Skeletal muscle satellite cell (primary cell): ENCODE measurements around the gene PFKFB3.
A peak's percentile ranks its signal among the peaks of the same experiment; 100 is the strongest.
"Not testable (repeated sequence)": the region's sequence is repeated elsewhere in the genome, so short reads cannot be mapped to it uniquely, and the experiment has no call there.

Experiments
- H3K27me3 ChIP-seq: 2 replicates; pipeline ENCODE4 v1.7.0; 2013; ENCODE audit warnings: low read length; ENCODE audit not compliant: control insufficient read depth, insufficient read depth
- H3K36me3 ChIP-seq: 2 replicates; pipeline ENCODE4 v1.7.0; 2013; ENCODE audit warnings: mild to moderate bottlenecking, control low read depth, low read length; ENCODE audit not compliant: insufficient read depth
- H3K4me1 ChIP-seq: 2 replicates; pipeline ENCODE4 v1.7.0; 2013; ENCODE audit warnings: low read length; ENCODE audit not compliant: control insufficient read depth, insufficient read depth
- H3K4me2 ChIP-seq: 2 replicates; pipeline ENCODE4 v1.7.0; 2013; ENCODE audit warnings: mild to moderate bottlenecking, low read length
- H3K4me3 ChIP-seq: 2 replicates; pipeline ENCODE4 v1.7.0; 2013; ENCODE audit warnings: low read length
- H3K9ac ChIP-seq: 2 replicates; pipeline ENCODE4 v1.7.0; 2013; ENCODE audit warnings: mild to moderate bottlenecking, low read depth, low read length, moderate library complexity
- H3K9me3 ChIP-seq: replicated peaks from 2 replicates; pipeline ENCODE4 v1.7.0; 2013; ENCODE audit warnings: mild to moderate bottlenecking, control low read depth, low read length

PFKFB3 gene

DNA sequence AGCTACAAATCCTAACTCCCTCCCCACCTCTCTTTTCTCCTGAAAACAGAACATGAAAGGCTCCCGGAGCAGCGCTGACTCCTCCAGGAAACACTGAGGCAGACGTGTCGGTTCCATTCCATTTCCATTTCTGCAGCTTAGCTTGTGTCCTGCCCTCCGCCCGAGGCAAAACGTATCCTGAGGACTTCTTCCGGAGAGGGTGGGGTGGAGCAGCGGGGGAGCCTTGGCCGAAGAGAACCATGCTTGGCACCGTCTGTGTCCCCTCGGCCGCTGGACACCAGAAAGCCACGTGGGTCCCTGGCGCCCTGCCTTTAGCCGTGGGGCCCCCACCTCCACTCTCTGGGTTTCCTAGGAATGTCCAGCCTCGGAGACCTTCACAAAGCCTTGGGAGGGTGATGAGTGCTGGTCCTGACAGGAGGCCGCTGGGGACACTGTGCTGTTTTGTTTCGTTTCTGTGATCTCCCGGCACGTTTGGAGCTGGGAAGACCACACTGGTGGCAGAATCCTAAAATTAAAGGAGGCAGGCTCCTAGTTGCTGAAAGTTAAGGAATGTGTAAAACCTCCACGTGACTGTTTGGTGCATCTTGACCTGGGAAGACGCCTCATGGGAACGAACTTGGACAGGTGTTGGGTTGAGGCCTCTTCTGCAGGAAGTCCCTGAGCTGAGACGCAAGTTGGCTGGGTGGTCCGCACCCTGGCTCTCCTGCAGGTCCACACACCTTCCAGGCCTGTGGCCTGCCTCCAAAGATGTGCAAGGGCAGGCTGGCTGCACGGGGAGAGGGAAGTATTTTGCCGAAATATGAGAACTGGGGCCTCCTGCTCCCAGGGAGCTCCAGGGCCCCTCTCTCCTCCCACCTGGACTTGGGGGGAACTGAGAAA lies 30.4 kb downstream of the PFKFB3 start:
- Histone ChIP-seq H3K4me2 (no peak overlapping the region), H3K36me3 (peaks cover 61% of the 10 kb centered on the region), H3K4me3 (no peak overlapping the region), H3K27me3 (no peaks in the 10 kb centered on the region), H3K9ac (no peak overlapping the region), H3K4me1 (peaks cover 25% of the 10 kb centered on the region), H3K9me3 (no peaks in the 10 kb centered on the region)

DNA sequence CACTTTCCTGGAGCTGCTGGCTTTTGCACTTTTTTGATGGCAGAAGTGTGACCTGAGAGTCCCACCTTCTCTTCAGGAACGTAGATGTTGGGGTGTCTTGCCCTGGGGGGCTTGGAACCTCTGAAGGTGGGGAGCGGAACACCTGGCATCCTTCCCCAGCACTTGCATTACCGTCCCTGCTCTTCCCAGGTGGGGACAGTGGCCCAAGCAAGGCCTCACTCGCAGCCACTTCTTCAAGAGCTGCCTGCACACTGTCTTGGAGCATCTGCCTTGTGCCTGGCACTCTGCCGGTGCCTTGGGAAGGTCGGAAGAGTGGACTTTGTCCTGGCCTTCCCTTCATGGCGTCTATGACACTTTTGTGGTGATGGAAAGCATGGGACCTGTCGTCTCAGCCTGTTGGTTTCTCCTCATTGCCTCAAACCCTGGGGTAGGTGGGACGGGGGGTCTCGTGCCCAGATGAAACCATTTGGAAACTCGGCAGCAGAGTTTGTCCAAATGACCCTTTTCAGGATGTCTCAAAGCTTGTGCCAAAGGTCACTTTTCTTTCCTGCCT lies 31.1 kb downstream of the PFKFB3 start:
- Histone ChIP-seq H3K36me3 (peaks cover 54% of the 10 kb centered on the region), H3K4me3 (no peak overlapping the region), H3K9ac (no peak overlapping the region), H3K27me3 (no peaks in the 10 kb centered on the region), H3K9me3 (no peaks in the 10 kb centered on the region), H3K4me1 (peaks cover 18% of the 10 kb centered on the region), H3K4me2 (no peak overlapping the region)

DNA sequence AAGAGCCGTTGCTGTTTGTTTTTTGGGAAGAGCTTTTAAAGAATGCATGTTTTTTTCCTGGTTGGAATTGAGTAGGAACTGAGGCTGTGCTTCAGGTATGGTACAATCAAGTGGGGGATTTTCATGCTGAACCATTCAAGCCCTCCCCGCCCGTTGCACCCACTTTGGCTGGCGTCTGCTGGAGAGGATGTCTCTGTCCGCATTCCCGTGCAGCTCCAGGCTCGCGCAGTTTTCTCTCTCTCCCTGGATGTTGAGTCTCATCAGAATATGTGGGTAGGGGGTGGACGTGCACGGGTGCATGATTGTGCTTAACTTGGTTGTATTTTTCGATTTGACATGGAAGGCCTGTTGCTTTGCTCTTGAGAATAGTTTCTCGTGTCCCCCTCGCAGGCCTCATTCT lies 31.6 kb downstream of the PFKFB3 start:
- Histone ChIP-seq H3K27me3 (no peaks in the 10 kb centered on the region), H3K4me3 (no peak overlapping the region), H3K4me1 (peaks cover 21% of the 10 kb centered on the region), H3K36me3 (peaks cover 49% of the 10 kb centered on the region), H3K4me2 (no peak overlapping the region), H3K9ac (no peak overlapping the region), H3K9me3 (no peaks in the 10 kb centered on the region)

DNA sequence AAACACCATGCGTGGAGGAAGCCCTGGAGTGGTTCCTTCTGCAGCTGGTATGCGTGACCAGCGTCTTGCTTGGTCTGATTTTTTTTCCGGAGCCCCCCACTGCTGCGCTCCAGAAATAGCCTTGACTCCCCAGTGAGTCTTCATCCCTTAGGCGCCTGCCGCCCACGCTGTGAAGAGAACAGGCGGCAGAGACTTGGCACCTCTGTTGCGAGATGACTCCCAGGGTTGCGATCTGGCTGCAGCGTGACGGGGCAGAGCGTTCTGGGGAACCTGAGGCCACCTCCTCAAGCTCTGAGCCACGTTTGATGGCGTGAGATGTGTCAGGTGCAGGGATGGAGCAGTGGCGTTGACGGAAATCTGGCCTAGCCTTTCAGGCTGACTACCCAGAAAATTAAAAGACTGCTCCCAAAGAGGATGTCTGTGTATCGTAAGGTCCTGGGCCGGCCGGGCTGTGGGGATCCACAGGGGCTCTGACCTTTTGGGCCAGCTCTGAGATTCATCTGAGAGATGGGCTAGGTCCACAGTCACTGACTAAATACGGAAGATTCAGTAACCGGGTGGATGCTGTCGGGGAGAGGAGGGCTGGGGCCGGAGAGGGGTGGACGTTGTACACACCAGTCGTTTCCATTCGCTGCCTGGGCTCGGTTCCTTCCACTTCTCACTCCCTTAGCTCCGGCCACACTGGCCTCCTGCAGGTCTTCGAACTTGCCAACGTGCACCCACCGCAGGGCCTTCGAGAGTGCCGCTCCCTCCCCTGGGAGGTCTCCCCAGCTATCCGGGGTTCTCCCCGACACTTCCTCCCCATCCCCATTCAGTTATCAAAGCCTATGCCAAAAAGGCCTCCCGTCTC lies 33.8 kb downstream of the PFKFB3 start:
- Histone ChIP-seq H3K27me3 (no peaks in the 10 kb centered on the region), H3K4me1 (peaks cover 28% of the 10 kb centered on the region), H3K4me3 (no peak overlapping the region), H3K36me3 (peaks cover 31% of the 10 kb centered on the region), H3K9me3 (no peaks in the 10 kb centered on the region), H3K9ac (peak overlapping the region; percentile 5), H3K4me2 (peak overlapping the region; percentile 43)

DNA sequence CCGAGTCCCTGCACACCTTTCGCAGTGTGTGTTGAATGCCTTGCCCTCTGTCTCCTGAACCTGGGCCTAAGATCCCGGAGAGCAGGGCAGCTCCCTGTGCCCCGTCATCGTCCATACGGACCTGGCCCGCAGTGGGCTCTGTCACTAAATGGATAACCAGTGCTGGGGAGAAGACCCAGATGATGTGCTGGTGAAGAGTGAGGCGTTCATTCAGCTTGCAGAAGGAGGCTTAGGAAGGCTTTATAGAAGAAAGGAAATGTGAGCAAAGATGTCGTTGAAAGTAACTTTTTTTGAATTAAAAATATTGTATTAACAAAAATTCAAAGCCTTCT lies 34.4 kb downstream of the PFKFB3 start:
- no peak overlapping the region for H3K9ac ChIP-seq

DNA sequence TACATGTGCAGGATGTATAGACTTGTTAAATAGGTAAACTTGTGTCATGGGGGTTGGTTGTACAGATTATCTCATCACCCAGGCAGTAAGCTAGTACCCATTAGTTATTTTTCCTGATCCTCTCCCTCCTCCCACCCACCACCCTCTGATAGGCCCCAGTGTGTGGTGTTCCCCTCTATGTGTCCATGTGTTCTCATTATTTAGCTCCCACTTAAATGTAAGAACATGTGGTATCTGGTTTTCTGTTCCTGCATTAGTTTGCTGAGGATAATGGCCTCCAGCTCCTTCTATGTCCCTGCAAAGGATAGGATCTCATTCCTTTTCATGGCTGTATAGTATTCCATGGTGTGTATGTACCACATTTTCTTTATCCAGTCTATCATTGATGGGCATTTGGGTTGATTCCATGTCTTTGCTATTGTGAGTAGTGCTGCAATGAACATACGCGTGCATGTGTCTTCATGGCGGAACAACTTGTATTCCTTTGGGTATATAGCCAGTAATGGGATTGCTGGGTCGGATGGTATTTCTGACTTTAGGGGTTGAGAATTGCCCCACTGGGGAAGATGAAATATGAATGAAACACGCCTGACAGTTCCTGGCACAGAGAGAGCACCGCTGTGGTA lies 36.0 kb downstream of the PFKFB3 start:
- not testable (repeated sequence) for H3K36me3 ChIP-seq, H3K4me3 ChIP-seq, H3K27me3 ChIP-seq, H3K9me3 ChIP-seq, H3K9ac ChIP-seq
- H3K4me1 ChIP-seq: peaks cover 28% of the 10 kb centered on the region
- H3K4me2 ChIP-seq: peak overlapping the region; percentile 57

More for the DNA sequence above, 34.4 kb downstream of the PFKFB3 start:
- no peak overlapping the region for H3K4me3 ChIP-seq
- no peaks in the 10 kb centered on the region for H3K9me3 ChIP-seq
- no peak overlapping the region for H3K4me2 ChIP-seq
- H3K4me1 ChIP-seq: peaks cover 28% of the 10 kb centered on the region
- no peaks in the 10 kb centered on the region for H3K27me3 ChIP-seq
- H3K36me3 ChIP-seq: peaks cover 25% of the 10 kb centered on the region

DNA sequence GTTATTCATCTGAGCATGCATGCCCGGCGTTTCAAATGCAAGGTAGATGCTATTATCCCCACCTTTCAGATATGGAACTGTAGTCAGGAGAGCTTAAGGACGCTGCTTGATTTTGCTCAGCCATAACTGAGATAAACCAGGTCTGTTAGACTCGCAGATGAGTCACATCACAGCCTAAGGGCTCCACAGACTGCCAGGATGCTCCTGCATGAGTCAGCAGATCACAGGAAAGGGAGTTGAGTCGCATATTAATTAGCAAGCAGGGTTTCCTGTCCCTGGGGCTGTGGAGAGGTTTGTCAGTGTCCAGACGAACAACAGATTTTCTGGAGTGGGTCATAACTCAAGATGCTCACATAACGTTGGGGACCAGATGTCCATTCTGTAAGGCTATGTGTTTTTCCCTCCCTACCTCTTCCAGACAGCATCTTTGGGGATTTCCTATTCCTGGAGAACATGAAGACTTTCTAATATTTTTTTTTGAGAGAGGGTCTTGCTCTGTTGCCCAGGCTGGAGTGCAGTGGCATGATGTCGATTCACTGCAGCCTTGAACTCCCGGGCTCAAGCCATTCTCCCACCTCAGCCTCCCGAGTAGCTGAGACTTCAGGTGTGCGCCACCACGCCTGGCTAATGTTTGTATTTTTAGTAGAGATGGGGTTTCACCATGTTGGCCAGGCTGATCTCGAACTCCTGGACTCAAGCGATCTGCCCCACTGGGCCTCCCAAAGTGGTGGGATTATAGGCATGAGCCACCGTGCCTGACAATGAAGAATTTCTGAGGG lies 36.7 kb downstream of the PFKFB3 start:
- H3K4me2 ChIP-seq: peak overlapping the region; percentile 57
- H3K9ac ChIP-seq: no peak overlapping the region
- no peak overlapping the region for H3K4me3 ChIP-seq
- no peaks in the 10 kb centered on the region for H3K27me3 ChIP-seq
- no peaks in the 10 kb centered on the region for H3K9me3 ChIP-seq
- peaks cover 28% of the 10 kb centered on the region for H3K4me1 ChIP-seq
- peaks cover 3% of the 10 kb centered on the region for H3K36me3 ChIP-seq

DNA sequence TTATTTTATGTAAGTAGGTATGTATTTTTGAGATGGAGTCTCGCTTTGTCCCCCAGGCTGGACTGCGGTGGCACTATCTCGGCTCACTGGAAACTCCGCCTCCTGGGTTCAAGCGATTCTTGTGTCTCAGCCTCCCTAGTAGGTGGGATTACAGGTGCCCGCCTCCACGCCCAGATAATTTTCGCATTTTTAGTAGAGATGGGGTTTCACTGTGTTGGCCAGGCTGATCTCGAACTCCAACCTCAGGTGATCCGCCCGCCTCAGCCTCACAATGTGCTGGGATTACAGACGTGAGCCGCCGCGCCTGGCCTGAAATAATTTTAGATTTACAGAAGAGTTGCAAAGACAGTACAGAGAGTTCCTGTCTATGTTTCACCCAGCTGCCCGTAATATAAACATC lies 37.5 kb downstream of the PFKFB3 start:
- Histone ChIP-seq H3K4me1 (peaks cover 28% of the 10 kb centered on the region), H3K27me3 (no peaks in the 10 kb centered on the region), H3K4me2 (no peak overlapping the region), H3K9ac (no peak overlapping the region), H3K36me3 (no peaks in the 10 kb centered on the region), H3K9me3 (no peaks in the 10 kb centered on the region), H3K4me3 (no peak overlapping the region)

DNA sequence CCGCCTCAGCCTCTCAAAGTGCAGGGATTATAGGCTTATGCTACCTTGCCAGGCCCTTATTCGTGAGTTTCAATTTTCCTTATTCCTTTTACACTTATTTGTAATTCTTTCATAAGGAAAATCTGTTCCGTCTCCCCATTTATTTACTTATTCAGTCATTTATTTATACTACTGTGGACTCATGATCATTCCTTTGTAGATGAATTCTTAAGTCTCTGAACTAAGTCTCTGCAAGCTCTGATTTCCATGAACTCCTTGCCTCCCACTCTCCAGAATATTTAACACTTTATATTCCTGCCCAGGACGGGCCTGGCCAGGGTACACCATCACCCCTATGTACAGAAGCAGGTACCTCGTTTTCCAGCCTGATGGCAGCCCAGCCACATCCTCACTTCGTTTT lies 39.4 kb downstream of the PFKFB3 start:
- peaks cover 18% of the 10 kb centered on the region for H3K4me1 ChIP-seq
- no peaks in the 10 kb centered on the region for H3K36me3 ChIP-seq
- no peaks in the 10 kb centered on the region for H3K9me3 ChIP-seq
- H3K9ac ChIP-seq: no peak overlapping the region
- no peaks in the 10 kb centered on the region for H3K27me3 ChIP-seq
- H3K4me2 ChIP-seq: no peak overlapping the region
- no peak overlapping the region for H3K4me3 ChIP-seq

DNA sequence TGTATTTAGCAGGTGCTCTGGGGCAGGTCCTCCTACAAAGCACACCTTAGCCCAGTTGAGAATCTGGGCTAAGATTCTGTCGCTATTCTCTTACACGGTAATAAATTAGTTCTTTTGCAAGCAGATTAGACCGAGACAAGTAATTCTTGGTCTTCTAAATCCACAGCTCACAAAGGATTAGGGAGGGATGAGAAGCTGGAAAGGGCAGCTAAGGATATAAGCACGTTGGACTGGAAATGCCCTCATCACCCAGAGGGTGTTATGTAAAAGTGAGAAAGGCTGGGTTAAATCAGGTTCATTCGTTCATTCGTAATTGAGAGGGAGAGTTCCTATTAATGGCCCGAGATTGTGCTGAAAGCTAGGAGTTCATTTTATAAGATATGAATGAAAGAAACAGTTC lies 41.8 kb downstream of the PFKFB3 start:
- Histone ChIP-seq H3K4me3 (no peak overlapping the region), H3K4me2 (no peak overlapping the region), H3K9me3 (no peaks in the 10 kb centered on the region), H3K27me3 (no peaks in the 10 kb centered on the region), H3K36me3 (no peaks in the 10 kb centered on the region), H3K4me1 (peaks cover 15% of the 10 kb centered on the region), H3K9ac (no peak overlapping the region)
